HUES48 (cell line): ENCODE measurements around the gene SAMD1.
"Not testable (repeated sequence)": the region's sequence is repeated elsewhere in the genome, so short reads cannot be mapped to it uniquely, and the experiment has no call there.

Experiments
- H3K27ac ChIP-seq: one replicate; pipeline ENCODE4 v1.7.0; 2013; ENCODE audit warnings: low read depth, low read length, inconsistent platforms
- H3K27me3 ChIP-seq: 2 replicates; pipeline ENCODE4 v1.6.1; 2013; ENCODE audit warnings: mild to moderate bottlenecking, low read length; ENCODE audit not compliant: control insufficient read depth, insufficient read depth
- H3K36me3 ChIP-seq: 2 replicates; pipeline ENCODE4 v1.6.1; 2013; ENCODE audit warnings: low read length; ENCODE audit not compliant: control insufficient read depth, insufficient read depth
- H3K4me1 ChIP-seq: 2 replicates; pipeline ENCODE4 v1.6.1; 2013; ENCODE audit warnings: mild to moderate bottlenecking, low read length; ENCODE audit not compliant: control insufficient read depth, insufficient read depth
- H3K4me3 ChIP-seq: 2 replicates; pipeline ENCODE4 v1.5.1; 2013; ENCODE audit warnings: mild to moderate bottlenecking, low read depth, low read length
- H3K9ac ChIP-seq: 2 replicates; pipeline ENCODE4 v1.6.1; 2013; ENCODE audit warnings: mild to moderate bottlenecking, low read depth, low read length, moderate library complexity
- H3K9me3 ChIP-seq: 2 replicates; pipeline ENCODE4 v1.6.1; 2013; ENCODE audit warnings: low read length; ENCODE audit not compliant: control insufficient read depth, insufficient read depth

SAMD1 gene

DNA sequence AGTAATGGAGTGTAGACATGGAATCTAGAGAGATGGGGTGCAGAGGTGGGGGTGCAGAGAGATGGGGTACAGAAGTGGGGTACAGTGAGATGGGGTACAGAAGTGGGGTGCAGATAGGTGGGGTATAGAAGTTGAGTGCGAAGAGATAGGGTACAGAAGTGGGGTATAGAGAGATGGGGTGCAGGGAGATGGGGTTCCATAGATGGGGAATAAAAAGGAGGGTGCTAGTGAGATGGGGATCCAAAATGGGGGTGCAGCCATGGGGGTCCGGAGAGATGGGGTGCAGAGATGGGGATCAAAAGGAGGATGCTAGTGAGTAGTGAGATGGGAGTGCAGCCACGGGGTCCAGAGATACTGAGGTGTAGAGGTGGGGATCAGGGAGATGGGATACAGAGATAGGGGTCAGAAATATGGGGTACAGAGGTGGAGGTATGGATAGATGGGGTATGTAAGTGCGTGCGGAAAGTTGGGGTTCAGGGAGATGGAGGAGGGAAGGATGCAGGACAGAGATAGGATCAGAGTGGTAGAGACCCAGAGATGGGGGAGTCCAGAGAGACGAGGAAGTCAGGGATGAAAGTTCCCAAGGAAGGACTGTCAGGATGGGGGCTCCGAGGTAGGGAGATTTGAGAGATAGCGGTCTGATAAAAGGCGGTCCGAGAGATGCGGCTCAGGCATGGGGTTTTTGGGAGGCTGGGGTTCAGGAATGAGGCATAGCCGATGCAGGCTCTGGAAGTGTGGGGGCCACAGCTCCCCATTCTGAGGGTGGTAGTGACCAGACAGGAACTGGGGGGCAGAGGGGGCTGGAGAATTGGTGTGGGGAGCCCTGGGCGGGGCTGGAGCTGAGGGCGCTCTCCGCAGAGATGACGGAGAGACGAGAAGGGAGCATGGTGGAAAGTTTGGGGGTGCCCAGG is 32.1 kb downstream of the SAMD1 start:
- H3K4me1 ChIP-seq = no peaks in the 10 kb centered on the region
- no peaks in the 10 kb centered on the region for H3K9me3 ChIP-seq
- H3K36me3 ChIP-seq = no peaks in the 10 kb centered on the region
- H3K27me3 ChIP-seq = peaks cover 22% of the 10 kb centered on the region
- H3K27ac ChIP-seq = no peak overlapping the region
- H3K9ac ChIP-seq = no peak overlapping the region
- peak overlapping the region; percentile 68 for H3K4me3 ChIP-seq

DNA sequence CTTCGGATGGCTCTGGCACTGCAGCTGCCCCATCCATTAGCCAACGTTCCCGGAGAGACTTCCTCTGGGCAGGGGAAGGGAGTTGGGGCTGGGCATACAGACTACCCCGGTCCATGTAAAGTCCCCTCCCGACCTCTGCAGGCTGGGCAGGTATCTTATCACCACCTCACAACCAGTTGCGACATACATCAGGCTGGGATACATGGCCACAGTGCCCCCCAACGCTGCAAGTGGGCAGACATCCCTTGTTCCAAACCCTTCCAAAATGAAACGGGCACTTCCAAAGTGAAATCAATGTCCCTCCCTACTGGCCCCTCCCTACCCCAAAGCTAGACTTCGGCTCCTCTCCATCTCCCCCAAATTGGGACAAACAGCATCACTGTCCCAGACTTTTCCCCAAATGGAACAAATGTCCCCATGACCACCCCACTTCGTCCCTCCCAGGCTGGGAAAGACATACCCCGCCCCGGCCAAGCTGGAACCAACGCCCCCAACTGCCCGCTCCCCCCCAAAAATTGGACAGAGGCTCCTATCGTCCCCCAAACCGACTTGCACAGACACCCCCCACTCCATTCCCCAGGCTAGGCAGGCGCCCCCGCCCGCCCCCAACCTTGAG is 33.7 kb downstream of the SAMD1 start:
- peaks cover 22% of the 10 kb centered on the region for H3K27me3 ChIP-seq
- peak overlapping the region; percentile 64 for H3K4me3 ChIP-seq
- no peaks in the 10 kb centered on the region for H3K9me3 ChIP-seq
- no peaks in the 10 kb centered on the region for H3K4me1 ChIP-seq
- no peak overlapping the region for H3K27ac ChIP-seq
- no peak overlapping the region for H3K9ac ChIP-seq
- H3K36me3 ChIP-seq = 0 out of 2 replicates have a peak, but pooled peaks cover 4% of the 10 kb centered on the region

DNA sequence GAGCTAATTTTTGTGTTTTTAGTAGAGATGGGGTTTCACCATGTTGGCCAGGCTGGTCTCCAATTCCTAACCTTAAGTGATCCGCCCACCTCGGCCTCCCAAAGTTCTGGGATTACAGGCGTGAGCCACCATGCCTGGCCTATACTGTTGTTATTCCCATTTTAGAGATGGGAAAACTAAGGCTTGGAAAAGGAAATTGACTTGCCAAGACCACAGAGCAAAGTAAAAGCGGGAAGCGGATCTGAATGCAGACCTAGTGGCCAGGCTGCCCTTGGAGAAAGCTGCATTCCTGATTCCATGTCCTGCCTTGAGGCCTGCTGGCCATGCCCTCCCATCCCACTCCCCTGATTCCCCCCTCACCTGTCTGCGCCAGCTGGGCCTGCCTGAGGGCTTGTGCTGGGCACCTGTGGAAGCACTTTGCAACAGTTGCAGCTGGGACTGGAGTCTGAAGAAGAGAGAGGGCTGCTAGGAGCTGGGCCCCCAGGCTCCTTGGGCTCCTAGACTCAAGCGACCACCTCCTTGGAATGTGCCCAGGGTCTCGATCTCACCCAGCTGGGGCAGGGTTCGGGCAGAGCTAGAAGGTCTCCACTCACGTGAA is 34.4 kb downstream of the SAMD1 start:
- H3K9me3 ChIP-seq = no peaks in the 10 kb centered on the region
- no peak overlapping the region for H3K9ac ChIP-seq
- H3K27me3 ChIP-seq = peaks cover 22% of the 10 kb centered on the region
- H3K36me3 ChIP-seq = 0 out of 2 replicates have a peak, but pooled peaks cover 4% of the 10 kb centered on the region
- no peaks in the 10 kb centered on the region for H3K4me1 ChIP-seq
- no peak overlapping the region for H3K27ac ChIP-seq
- H3K4me3 ChIP-seq = 0 out of 2 replicates have a peak overlapping the region, but pooled peaks have one; percentile 64

DNA sequence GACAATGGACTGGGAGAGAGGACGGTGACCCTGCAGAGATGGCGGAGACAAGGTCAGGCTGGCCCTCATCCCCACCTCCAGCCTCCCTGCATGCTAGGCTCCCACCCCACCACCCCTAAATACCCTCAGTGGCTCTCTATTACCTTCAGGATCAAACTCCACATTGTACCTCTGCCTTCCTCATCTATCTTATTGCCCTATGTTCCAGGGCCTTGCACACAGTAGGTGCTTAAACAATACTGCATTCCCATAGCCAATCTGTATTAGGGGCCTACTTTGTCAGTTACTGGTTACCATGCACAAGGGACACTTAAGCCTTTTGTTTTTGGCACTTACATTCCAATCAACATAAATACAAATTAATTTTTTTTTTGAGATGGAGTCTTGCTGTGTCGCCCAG is 35.2 kb downstream of the SAMD1 start:
- no peak overlapping the region for H3K9ac ChIP-seq
- no peak overlapping the region for H3K27ac ChIP-seq
- H3K9me3 ChIP-seq = no peaks in the 10 kb centered on the region
- peaks cover 4% of the 10 kb centered on the region; the same call in 1 of the 2 replicates for H3K36me3 ChIP-seq
- H3K27me3 ChIP-seq = peaks cover 22% of the 10 kb centered on the region
- no peak overlapping the region for H3K4me3 ChIP-seq
- H3K4me1 ChIP-seq = no peaks in the 10 kb centered on the region

DNA sequence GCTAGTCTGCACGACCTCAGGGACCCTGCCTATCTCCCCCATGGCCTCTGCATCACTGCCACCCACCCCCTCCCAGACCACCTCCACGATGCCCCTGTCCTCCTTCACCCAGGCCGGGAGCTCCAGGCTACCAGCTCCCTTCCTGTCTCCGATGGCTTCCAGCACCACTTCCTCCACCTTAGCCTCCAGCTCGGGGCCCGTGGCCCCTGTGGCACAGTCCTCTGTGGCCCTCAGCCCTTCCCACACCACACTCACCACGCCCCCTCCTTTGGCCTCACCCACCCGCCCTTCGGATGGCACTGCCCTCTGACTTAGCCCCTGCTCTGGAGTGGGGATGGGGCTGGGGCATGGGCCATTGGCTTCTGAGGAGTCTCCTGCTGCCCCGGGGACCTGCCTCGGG is 35.8 kb downstream of the SAMD1 start:
- Histone ChIP-seq H3K36me3 (peaks cover 4% of the 10 kb centered on the region; the same call in 1 of the 2 replicates), H3K9ac (no peak overlapping the region), H3K27ac (no peak overlapping the region), H3K9me3 (no peaks in the 10 kb centered on the region), H3K27me3 (peaks cover 18% of the 10 kb centered on the region), H3K4me3 (no peak overlapping the region), H3K4me1 (no peaks in the 10 kb centered on the region)

DNA sequence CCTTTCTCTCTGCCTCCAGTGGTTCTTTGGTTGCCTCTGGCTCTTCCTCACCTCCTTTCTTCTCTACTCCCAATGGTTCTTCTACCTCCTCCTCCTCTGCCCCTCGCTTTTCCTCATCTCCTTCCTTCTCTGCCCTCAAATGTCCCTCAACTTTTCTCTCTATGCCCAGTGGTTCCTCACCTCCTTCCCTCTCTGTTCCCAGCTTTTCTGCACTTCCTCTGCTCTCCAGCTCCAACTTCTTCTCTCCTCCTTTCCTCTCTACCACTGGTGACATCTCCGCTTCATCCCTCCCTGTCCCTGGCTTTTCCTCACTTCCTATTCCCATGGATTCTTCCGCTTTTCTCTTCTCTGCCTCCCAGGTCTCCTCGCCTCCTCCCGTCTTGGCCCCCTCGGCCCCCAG is 36.5 kb downstream of the SAMD1 start:
- Histone ChIP-seq H3K4me1 (no peaks in the 10 kb centered on the region), H3K9me3 (no peaks in the 10 kb centered on the region), H3K27me3 (peaks cover 12% of the 10 kb centered on the region), H3K27ac (no peak overlapping the region), H3K9ac (no peak overlapping the region), H3K36me3 (peaks cover 4% of the 10 kb centered on the region; the same call in 1 of the 2 replicates), H3K4me3 (no peak overlapping the region)

DNA sequence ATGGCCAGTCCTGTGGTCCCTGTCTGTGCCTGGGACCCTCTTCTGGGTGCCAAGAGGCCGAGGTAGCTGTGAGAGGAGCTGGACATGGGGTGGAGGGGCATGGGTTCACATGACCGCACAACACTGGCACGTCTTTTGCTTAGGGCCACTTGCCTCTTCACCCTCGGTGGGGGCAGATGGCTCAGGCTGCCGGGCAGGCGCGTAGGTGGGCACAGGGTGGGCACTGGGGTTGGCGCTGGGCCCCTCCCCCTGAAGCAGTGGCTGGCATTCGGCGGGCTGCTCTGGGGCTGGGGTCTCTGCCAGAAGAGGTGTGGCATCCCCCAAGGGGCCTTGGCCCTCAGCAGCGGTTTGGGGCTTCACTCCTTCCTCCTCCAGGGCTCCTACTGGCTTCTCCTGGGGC is 37.1 kb downstream of the SAMD1 start:
- Histone ChIP-seq H3K27me3 (peaks cover 6% of the 10 kb centered on the region), H3K36me3 (peaks cover 4% of the 10 kb centered on the region; the same call in 1 of the 2 replicates), H3K4me3 (no peak overlapping the region), H3K27ac (no peak overlapping the region), H3K4me1 (no peaks in the 10 kb centered on the region), H3K9ac (no peak overlapping the region), H3K9me3 (no peaks in the 10 kb centered on the region)

DNA sequence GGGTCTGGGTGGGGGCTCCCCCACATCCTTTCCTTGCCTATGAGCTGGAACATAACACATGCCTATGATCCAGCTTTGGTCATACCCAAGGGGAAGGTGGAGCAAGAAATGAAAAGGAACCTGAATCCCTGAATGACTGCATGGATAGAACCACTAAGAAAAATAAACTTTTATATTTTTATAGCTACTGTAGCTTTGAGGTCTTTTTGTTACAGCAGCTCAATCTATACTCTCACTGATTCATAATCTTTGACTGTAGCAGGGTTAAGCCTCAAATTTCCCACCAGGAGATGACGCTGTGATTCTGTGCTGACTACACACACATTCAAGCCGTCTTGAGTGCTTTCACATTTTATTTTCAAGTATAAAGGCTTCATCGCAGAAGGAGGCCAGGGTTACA is 37.5 kb downstream of the SAMD1 start:
- Histone ChIP-seq H3K4me3 (no peak overlapping the region), H3K36me3 (peaks cover 4% of the 10 kb centered on the region; the same call in 1 of the 2 replicates), H3K9ac (no peak overlapping the region), H3K27me3 (peaks cover 1% of the 10 kb centered on the region), H3K27ac (no peak overlapping the region), H3K9me3 (no peaks in the 10 kb centered on the region), H3K4me1 (no peaks in the 10 kb centered on the region)

DNA sequence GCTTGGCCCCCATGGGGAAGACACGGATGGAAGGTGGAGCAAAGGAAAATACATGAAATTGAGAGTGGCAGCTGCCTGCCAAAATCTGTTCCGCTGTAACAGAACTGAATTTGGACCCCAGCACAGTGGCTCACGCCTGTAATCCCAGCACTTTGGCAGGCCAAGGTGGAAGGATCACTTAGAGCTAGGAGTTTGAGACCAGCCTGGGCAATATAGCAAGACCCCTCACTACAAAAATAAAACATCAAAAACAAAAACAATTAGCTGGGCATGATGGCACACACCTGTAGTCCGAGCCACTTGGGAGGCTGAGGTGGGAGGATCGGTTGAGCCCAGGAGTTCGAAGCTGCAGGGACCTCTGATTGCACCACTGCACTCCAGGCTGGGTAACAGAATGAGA is 38.1 kb downstream of the SAMD1 start:
- Histone ChIP-seq H3K4me1 (no peaks in the 10 kb centered on the region), H3K9me3 (no peaks in the 10 kb centered on the region), H3K36me3 (peaks cover 4% of the 10 kb centered on the region; the same call in 1 of the 2 replicates), H3K27ac (no peak overlapping the region), H3K4me3 (no peak overlapping the region), H3K9ac (no peak overlapping the region), H3K27me3 (no peaks in the 10 kb centered on the region)

DNA sequence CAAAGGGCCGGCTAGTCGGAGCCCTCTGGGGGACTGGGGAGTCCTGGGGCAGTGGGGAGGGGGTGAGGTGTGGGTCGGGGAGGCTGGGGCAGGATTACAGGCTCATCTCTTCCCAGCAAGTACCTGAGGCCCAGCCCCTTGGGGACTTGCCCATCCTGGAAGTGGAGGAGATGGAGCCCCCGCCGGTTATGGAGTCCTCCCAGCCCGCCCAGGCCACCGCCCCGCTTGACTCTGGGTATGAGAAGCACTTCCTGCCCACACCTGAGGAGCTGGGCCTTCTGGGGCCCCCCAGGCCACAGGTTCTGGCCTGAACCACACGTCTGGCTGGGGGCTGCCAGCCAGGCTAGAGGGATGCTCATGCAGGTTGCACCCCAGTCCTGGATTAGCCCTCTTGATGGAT is 38.6 kb downstream of the SAMD1 start:
- Histone ChIP-seq H3K36me3 (peaks cover 4% of the 10 kb centered on the region; the same call in 1 of the 2 replicates), H3K27me3 (no peaks in the 10 kb centered on the region), H3K9ac (no peak overlapping the region), H3K27ac (no peak overlapping the region), H3K4me3 (no peak overlapping the region), H3K4me1 (no peaks in the 10 kb centered on the region), H3K9me3 (no peaks in the 10 kb centered on the region)

DNA sequence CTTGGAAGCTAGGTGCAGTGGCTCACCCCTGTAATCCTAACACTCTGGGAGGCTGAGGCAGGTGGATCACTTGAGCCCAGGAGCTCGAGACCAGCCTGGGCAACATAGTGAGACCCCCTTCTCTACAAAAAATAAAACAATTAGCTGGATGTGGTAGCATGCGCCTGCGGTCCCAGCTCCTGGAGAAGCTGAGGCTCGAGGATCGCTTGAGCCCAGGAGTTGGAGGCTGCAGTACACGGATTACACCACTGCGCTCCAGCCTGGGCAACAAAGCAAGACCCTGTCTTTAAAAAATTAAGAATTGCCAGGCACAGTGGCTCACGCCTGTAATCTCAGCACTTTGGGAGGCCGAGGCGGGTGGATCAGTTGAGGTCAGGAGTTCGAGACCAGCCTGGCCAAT is 39.6 kb downstream of the SAMD1 start:
- not testable (repeated sequence) for H3K27me3 ChIP-seq, H3K36me3 ChIP-seq, H3K4me1 ChIP-seq, H3K4me3 ChIP-seq, H3K9ac ChIP-seq, H3K27ac ChIP-seq, H3K9me3 ChIP-seq
